SK-N-SH treated with all-trans-retinoic acid at 6 μM for 48 hours (cell line): ENCODE results near the gene NQO2.
"Not testable (repeated sequence)": the region's sequence is repeated elsewhere in the genome, so short reads cannot be mapped to it uniquely, and the experiment has no call there.

ENCODE experiments used
- ATAC-seq: fragments of 200-7000 bp; cut with Tn5 transposase; 3 replicates; pipeline ENCODE4 v1.9.1; 2020; ENCODE audit warnings: mild to moderate bottlenecking, moderate library complexity
- ARNTL ChIP-seq: fragments of 450-650 bp; formaldehyde crosslinking; IDR thresholded peaks from 2 replicates; pipeline ENCODE4 v1.5.0; 2020; ENCODE audit warnings: low read depth, mild to moderate bottlenecking, moderate library complexity, borderline replicate concordance
- BACH2 ChIP-seq: fragments of 250-450 bp; sonication (Bioruptor Pico); IDR thresholded peaks from 2 replicates; pipeline ENCODE4 v1.9.0; 2021; ENCODE audit warnings: mild to moderate bottlenecking, borderline replicate concordance
- CSDC2 ChIP-seq: fragments of 250-450 bp; sonication (Bioruptor Pico); IDR thresholded peaks from 2 replicates; pipeline ENCODE4 v1.5.0; 2020; ENCODE audit warnings: mild to moderate bottlenecking, moderate library complexity
- ESRRG ChIP-seq: fragments of 250-450 bp; sonication (Bioruptor Pico); IDR thresholded peaks from 2 replicates; pipeline ENCODE4 v1.6.1; 2021; ENCODE audit warnings: mild to moderate bottlenecking
- GLIS3 ChIP-seq: fragments of 250-450 bp; sonication (Bioruptor Pico); IDR thresholded peaks from 2 replicates; pipeline ENCODE4 v1.5.0; 2020; ENCODE audit warnings: mild to moderate bottlenecking, moderate library complexity
- ISL1 ChIP-seq: fragments of 250-450 bp; sonication (Bioruptor Pico); IDR thresholded peaks from 2 replicates; pipeline ENCODE4 v2.1.2; 2022; ENCODE audit warnings: mild to moderate bottlenecking, moderate library complexity
- OSR1 ChIP-seq: fragments of 250-450 bp; sonication (Bioruptor Pico); IDR thresholded peaks from 2 replicates; pipeline ENCODE4 v1.8.0; 2022; ENCODE audit warnings: moderate library complexity, mild to moderate bottlenecking, inconsistent platforms
- PATZ1 ChIP-seq: fragments of 250-450 bp; sonication (Bioruptor Pico); IDR thresholded peaks from 2 replicates; pipeline ENCODE4 v1.8.0; 2020; ENCODE audit warnings: mild to moderate bottlenecking, moderate library complexity, borderline replicate concordance
- POU6F1 ChIP-seq: fragments of 250-450 bp; sonication (Bioruptor Pico); IDR thresholded peaks from 2 replicates; pipeline ENCODE4 v1.8.0; 2021; ENCODE audit warnings: low read depth, mild to moderate bottlenecking, moderate library complexity, borderline replicate concordance
- PPARA ChIP-seq: fragments of 250-450 bp; sonication (Bioruptor Pico); IDR thresholded peaks from 2 replicates; pipeline ENCODE4 v1.5.0; 2020; ENCODE audit warnings: mild to moderate bottlenecking, borderline replicate concordance
- RARB ChIP-seq: fragments of 250-450 bp; sonication (Bioruptor Pico); IDR thresholded peaks from 2 replicates; pipeline ENCODE4 v1.8.0; 2021; ENCODE audit warnings: mild to moderate bottlenecking, moderate library complexity
- SNAI2 ChIP-seq: fragments of 250-450 bp; sonication (Bioruptor Pico); IDR thresholded peaks from 2 replicates; pipeline ENCODE4 v1.5.0; 2020; ENCODE audit warnings: mild to moderate bottlenecking, moderate library complexity
- TCF4 ChIP-seq: fragments of 250-450 bp; sonication (Bioruptor Pico); IDR thresholded peaks from 2 replicates; pipeline ENCODE4 v1.8.0; 2021; ENCODE audit warnings: mild to moderate bottlenecking, moderate library complexity, borderline replicate concordance
- TOX ChIP-seq: fragments of 250-450 bp; sonication (Bioruptor Pico); IDR thresholded peaks from 2 replicates; pipeline ENCODE4 v1.8.0; 2021; ENCODE audit warnings: mild to moderate bottlenecking, moderate library complexity, borderline replicate concordance
- TSHZ2 ChIP-seq: fragments of 250-450 bp; sonication (Bioruptor Pico); IDR thresholded peaks from 2 replicates; pipeline ENCODE4 v1.5.0; 2020; ENCODE audit warnings: mild to moderate bottlenecking, moderate library complexity
- ZC3H10 ChIP-seq: fragments of 250-450 bp; sonication (Bioruptor Pico); IDR thresholded peaks from 2 replicates; pipeline ENCODE4 v1.5.1; 2021; ENCODE audit warnings: mild to moderate bottlenecking, moderate library complexity
- ZFP3 ChIP-seq: fragments of 250-450 bp; sonication (Bioruptor Pico); IDR thresholded peaks from 2 replicates; pipeline ENCODE4 v1.5.0; 2020; ENCODE audit warnings: mild to moderate bottlenecking, moderate library complexity
- ZFP30 ChIP-seq: fragments of 450-650 bp; formaldehyde crosslinking; IDR thresholded peaks from 2 replicates; pipeline ENCODE4 v1.5.0; 2022; ENCODE audit warnings: mild to moderate bottlenecking, moderate library complexity
- ZNF565 ChIP-seq: fragments of 450-650 bp; formaldehyde crosslinking; conservative IDR thresholded peaks from 2 replicates; pipeline ENCODE4 v1.5.0; 2020; ENCODE audit warnings: low read depth, mild to moderate bottlenecking, moderate library complexity
- ZNF70 ChIP-seq: fragments of 450-650 bp; formaldehyde crosslinking; IDR thresholded peaks from 2 replicates; pipeline ENCODE4 v1.5.0; 2020; ENCODE audit warnings: mild to moderate bottlenecking, moderate library complexity
- ZNF8 ChIP-seq: fragments of 450-650 bp; formaldehyde crosslinking; IDR thresholded peaks from 2 replicates; pipeline ENCODE4 v1.5.0; 2020; ENCODE audit warnings: mild to moderate bottlenecking, moderate library complexity

NQO2 gene

GRCh38 chr6:3007571-3007970 is 7.9 kb downstream of the NQO2 start (continued):
- TF ChIP-seq BACH2 (CRISPR knock-in tag) (no peak), ZC3H10 (CRISPR knock-in tag) (no peak)

- ATAC-seq = not testable (repeated sequence)
Observed at GRCh38 chr6:3008712-3009265, 9.1 kb downstream of the NQO2 start.

- TF ChIP-seq PATZ1 (CRISPR knock-in tag) (no peak), TCF4 (CRISPR knock-in tag) (no peak), TSHZ2 (CRISPR knock-in tag) (no peak), SNAI2 (CRISPR knock-in tag) (no peak), ESRRG (CRISPR knock-in tag) (no peak), CSDC2 (CRISPR knock-in tag) (no peak), ZNF565 (CRISPR knock-in tag) (no peak), ISL1 (no peak), ARNTL (CRISPR knock-in tag) (no peak), ZC3H10 (CRISPR knock-in tag) (no peak), PPARA (CRISPR knock-in tag) (no peak), BACH2 (CRISPR knock-in tag) (no peak), GLIS3 (CRISPR knock-in tag) (no peak), ZFP30 (CRISPR knock-in tag) (no peak)
- peak; percentile 33; the same call in 1 of the 3 replicates for ATAC-seq
Observed at GRCh38 chr6:3009930-3010329, 10.2 kb downstream of the NQO2 start.

GRCh38 chr6:3011158-3011557 is 11.5 kb downstream of the NQO2 start:
- no peak for TF ChIP-seq POU6F1 (CRISPR knock-in tag)
- peak; percentile 78 for TF ChIP-seq ZFP30 (CRISPR knock-in tag)
- no peak for ATAC-seq

GRCh38 chr6:3011592-3011991 is 11.9 kb downstream of the NQO2 start:
- no peak for TF ChIP-seq CSDC2 (CRISPR knock-in tag)
- no peak for TF ChIP-seq ZNF8 (CRISPR knock-in tag)
- TF ChIP-seq TCF4 (CRISPR knock-in tag) = no peak
- TF ChIP-seq TOX = no peak
- no peak for TF ChIP-seq BACH2 (CRISPR knock-in tag)
- TF ChIP-seq ZNF565 (CRISPR knock-in tag) = no peak
- no peak for TF ChIP-seq RARB (CRISPR knock-in tag)
- no peak for TF ChIP-seq ZFP30 (CRISPR knock-in tag)
- no peak for TF ChIP-seq ISL1
- no peak for TF ChIP-seq OSR1 (CRISPR knock-in tag)
- TF ChIP-seq ARNTL (CRISPR knock-in tag) = no peak
- TF ChIP-seq PATZ1 (CRISPR knock-in tag) = no peak
- TF ChIP-seq ZC3H10 (CRISPR knock-in tag) = no peak
- no peak for TF ChIP-seq ZNF70 (CRISPR knock-in tag)
- TF ChIP-seq ZFP3 (CRISPR knock-in tag) = no peak
- TF ChIP-seq TSHZ2 (CRISPR knock-in tag) = no peak
- TF ChIP-seq, all 23 proteins: peak for 0
- ATAC-seq = no peak
